GM12878 (cell line): ENCODE data around the gene NUP205. TPM values are rescaled to one million over a fixed set of nuclear protein-coding genes. Genes with fewer than 3 reads are reported as not detected.

Source experiments
- ATAC-seq: fragments of 200-7000 bp; cut with Tn5 transposase; 3 replicates; pipeline ENCODE4 v1.9.1; 2020; ENCODE audit warnings: mild to moderate bottlenecking, moderate library complexity
- BruUV-seq: library from RNA; stranded (reverse); fragments of 400-500 nt; replicated peaks from 2 replicates; lab custom pipeline; 2021; lab: Mats Ljungman, UMichigan
- CTCF ChIA-PET: fragments of 300-600 bp; sonication (Branson Sonifier 250); formaldehyde crosslinking; extraction: SDS; loops from one replicate; lab custom pipeline; 2021; ENCODE audit warnings: inconsistent platforms; lab: Yijun Ruan, JAX
- POLR2A ChIA-PET: fragments of 350-600 bp; formaldehyde crosslinking; extraction: SDS; loops from one replicate; lab custom pipeline; 2021; ENCODE audit warnings: inconsistent platforms; lab: Charles Lee
- RAD21 ChIA-PET: fragments of 300-600 bp; sonication (Branson Sonifier 250); formaldehyde crosslinking; loops from one replicate; lab custom pipeline; 2023; ENCODE audit warnings: antibody characterized with exemption; ENCODE audit not compliant: unreplicated experiment; lab: Charles Lee
- SMC1A ChIA-PET: fragments of 300-600 bp; sonication (Branson Sonifier 250); formaldehyde crosslinking; loops from one replicate; lab custom pipeline; 2023; ENCODE audit not compliant: unreplicated experiment, uncharacterized antibody; lab: Charles Lee
- DNase-seq: peaks from one replicate; pipeline ENCODE4 v3.0.0-alpha.2; 2011; ENCODE audit warnings: low read depth, low spot score
- FAIRE-seq: peaks from 3 replicates; lab custom pipeline; 2011; peaks lifted over from hg19 to GRCh38; lab: Jason Lieb, UNC
- H2AFZ ChIP-seq: 2 replicates; pipeline ENCODE4 v1.6.0; 2011; ENCODE audit warnings: low read depth, low read length, control low read depth; ENCODE audit not compliant: control insufficient read depth
- H3K27ac ChIP-seq: 2 replicates; pipeline ENCODE4 v1.5.1; 2011; ENCODE audit warnings: control low read depth; ENCODE audit not compliant: control insufficient read depth, insufficient read depth
- H3K27me3 ChIP-seq, 2 experiments: replicated peaks in 1 of 2; 2 replicates each; pipeline versions ENCODE4 v1.6.0 to v1.6.1; 2011; ENCODE audit warnings: low read length in 1 of 2; ENCODE audit not compliant: control insufficient read depth in 2 of 2, insufficient read depth in 2 of 2
- H3K36me3 ChIP-seq, 2 experiments: 2 replicates each; pipeline ENCODE4 v1.5.1; 2011; ENCODE audit warnings: low read length in 1 of 2; ENCODE audit not compliant: control insufficient read depth in 2 of 2, insufficient read depth in 2 of 2
- H3K4me1 ChIP-seq: 2 replicates; pipeline ENCODE4 v1.6.1; 2011; ENCODE audit warnings: mild to moderate bottlenecking, low read length, moderate library complexity, mixed read lengths; ENCODE audit not compliant: control insufficient read depth, insufficient read depth
- H3K4me2 ChIP-seq: 2 replicates; pipeline ENCODE4 v1.6.0; 2011; ENCODE audit warnings: control low read depth; ENCODE audit not compliant: control insufficient read depth, insufficient read depth
- H3K4me3 ChIP-seq: fragments of 200-600 bp; sonication (generic); 2 replicates; pipeline ENCODE4 v1.5.1; 2016
- H3K79me2 ChIP-seq: 2 replicates; pipeline ENCODE4 v1.6.0; 2011; ENCODE audit warnings: low read length; ENCODE audit not compliant: control insufficient read depth, insufficient read depth
- H3K9ac ChIP-seq: 2 replicates; pipeline ENCODE4 v1.8.0; 2011; ENCODE audit warnings: low read length, control low read depth, mixed read lengths; ENCODE audit not compliant: control insufficient read depth, insufficient read depth
- H3K9me3 ChIP-seq: replicated peaks from 3 replicates; pipeline ENCODE4 v1.5.1; 2011; ENCODE audit warnings: mild to moderate bottlenecking, low read length; ENCODE audit not compliant: control insufficient read depth, insufficient read depth
- H4K20me1 ChIP-seq: 2 replicates; pipeline ENCODE4 v1.6.0; 2011; ENCODE audit not compliant: control insufficient read depth, insufficient read depth
- CEBPB ChIP-seq, 2 experiments: fragments of 150-350 bp in 1 of 2; IDR thresholded peaks; 2 replicates each; pipeline ENCODE4 v1.6.1; 2012 to 2014; ENCODE audit warnings: low read depth in 2 of 2, low read length in 2 of 2, borderline replicate concordance in 1 of 2, inconsistent platforms in 1 of 2
- CHD1 ChIP-seq: IDR thresholded peaks from 2 replicates; pipeline ENCODE4 v1.6.1; 2012; ENCODE audit warnings: low read depth, low read length, improper control_type of control experiment
- CHD2 ChIP-seq: IDR thresholded peaks from 2 replicates; pipeline ENCODE4 v1.6.1; 2011; ENCODE audit warnings: low read depth, low read length, improper control_type of control experiment, borderline replicate concordance
- CREB1 ChIP-seq: IDR thresholded peaks from 2 replicates; pipeline ENCODE4 v1.6.1; 2012; ENCODE audit warnings: low read depth, mild to moderate bottlenecking, inconsistent platforms
- FOS ChIP-seq: IDR thresholded peaks from 3 replicates; pipeline ENCODE4 v1.6.1; 2011; ENCODE audit warnings: borderline replicate concordance; ENCODE audit not compliant: insufficient read length; ENCODE audit errors: extremely low read depth
- LARP7 ChIP-seq: fragments of 450-650 bp; IDR thresholded peaks from 2 replicates; pipeline ENCODE4 v1.6.1; 2017; ENCODE audit warnings: mild to moderate bottlenecking
- NFIC ChIP-seq: IDR thresholded peaks from 2 replicates; pipeline ENCODE4 v1.6.1; 2012; ENCODE audit warnings: low read depth, mild to moderate bottlenecking, inconsistent platforms, low read length, moderate library complexity
- NFXL1 ChIP-seq: fragments of 450-650 bp; IDR thresholded peaks from 2 replicates; pipeline ENCODE4 v1.6.1; 2017; ENCODE audit warnings: antibody characterized with exemption, mild to moderate bottlenecking, borderline replicate concordance
- NFYB ChIP-seq: IDR thresholded peaks from 2 replicates; pipeline ENCODE4 v1.6.1; 2011; ENCODE audit warnings: low read depth, mild to moderate bottlenecking, low read length, improper control_type of control experiment, moderate library complexity; ENCODE audit not compliant: insufficient read depth
- NR2F1 ChIP-seq: fragments of 450-650 bp; conservative IDR thresholded peaks from 2 replicates; pipeline ENCODE4 v1.6.1; 2017; ENCODE audit warnings: mild to moderate bottlenecking
- PAX5 ChIP-seq: IDR thresholded peaks from 2 replicates; pipeline ENCODE4 v1.6.1; 2011; ENCODE audit warnings: low read depth, low read length, borderline replicate concordance
- RUNX3 ChIP-seq: IDR thresholded peaks from 2 replicates; pipeline ENCODE4 v1.6.1; 2012; ENCODE audit warnings: low read length, inconsistent platforms
- SIX5 ChIP-seq: IDR thresholded peaks from 2 replicates; pipeline ENCODE4 v1.6.1; 2011; ENCODE audit warnings: mild to moderate bottlenecking, low read depth, low read length, moderate library complexity; ENCODE audit not compliant: severe bottlenecking
- ZBTB40 ChIP-seq: fragments of 450-650 bp; IDR thresholded peaks from 2 replicates; pipeline ENCODE4 v1.6.1; 2016; ENCODE audit warnings: mild to moderate bottlenecking, moderate library complexity, borderline replicate concordance
- ZNF687 ChIP-seq: fragments of 450-650 bp; IDR thresholded peaks from 2 replicates; pipeline ENCODE4 v1.6.1; 2017; ENCODE audit warnings: mild to moderate bottlenecking, moderate library complexity
- WGBS: methylation state at CpG from one replicate; pipeline ENCODE4 v1.1.6; 2016; ENCODE audit warnings: low lambda C conversion rate; ENCODE audit not compliant: insufficient replicate concordance, insufficient coverage; ENCODE audit errors: missing lambda C conversion rate; 5-methylcytosine and 5-hydroxymethylcytosine counted together
- in situ Hi-C: fragments of 300-500 bp; cut with MboI; formaldehyde crosslinking; loops from 9 replicates; pipeline ENCODE4 v1.14.3; 2018; ENCODE audit warnings: mixed read lengths
- intact Hi-C: fragments of 100-400 bp; cut with micrococcal nuclease; formaldehyde crosslinking; loops from one replicate; pipeline ENCODE4 v1.14.2; 2022; ENCODE audit not compliant: unreplicated experiment
- polyA plus RNA-seq, 11 experiments: library from polyadenylated mRNA; depleted of rRNA in 4 of 11; unstranded in 6 of 11; stranded (reverse) in 5 of 11; fragments of >200 nt; fragmentation: Nextera tagmentation in 4 of 11; fragmentation: Illumina TruSeq in 1 of 11; extraction: Ambion mirVana in 4 of 11; extraction: Trizol in 1 of 11; gene quantifications; 1 replicate in 1 of 11; 2 replicates in 10 of 11; pipeline versions ENCODE4 v1.2.1 to v1.2.3, GENCODE V29; 2011 to 2016; ENCODE audit warnings: inconsistent platforms in 2 of 11, missing spikeins in 2 of 11, low read depth in 1 of 11
- total RNA-seq, 4 experiments: library from RNA; depleted of rRNA in 3 of 4; stranded (reverse); fragments of >200 nt in 3 of 4; fragmentation: Illumina TruSeq in 1 of 4; extraction: Trizol in 1 of 4; gene quantifications; 2 replicates each; pipeline versions ENCODE4 v1.2.1 to v1.2.3, GENCODE V29; 2013 to 2021
- TF ChIP-seq, protein P1 (sequence below): IDR thresholded peaks from 2 replicates; pipeline ENCODE4 v1.6.1; 2011; ENCODE audit warnings: low read depth, low read length, improper control_type of control experiment, borderline replicate concordance

The NUP205 gene
- total and polyA plus RNA-seq, 10 of the 15 experiments (the other 5 are each of a cell fraction or from before 2014, with no cell fraction given) = 41.4 to 110 (median 85.9) TPM

DNA sequence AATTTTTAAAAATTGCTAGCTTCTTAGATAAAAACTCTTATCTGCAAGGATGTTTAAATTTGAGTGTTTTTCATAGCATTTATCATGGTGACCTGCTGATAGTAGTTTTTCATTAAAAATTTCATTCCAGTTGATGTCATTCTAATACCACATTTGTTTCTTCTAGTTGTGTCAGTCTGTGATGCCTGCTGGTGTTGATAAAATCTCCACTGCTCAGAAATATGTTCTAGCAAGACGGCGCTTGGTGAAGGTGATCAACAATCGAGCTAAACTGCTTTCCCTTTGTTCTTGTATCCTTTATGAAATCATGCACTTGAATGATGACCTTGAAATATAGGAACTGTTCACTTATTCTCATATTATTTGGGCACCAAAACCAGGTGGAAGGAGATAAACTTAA lies 87.0 kb downstream of the NUP205 start:
- Histone ChIP-seq H3K27ac (no peak overlapping the region), H3K9ac (no peak overlapping the region), H3K9me3 (no peaks in the 10 kb centered on the region), H3K4me1 (no peaks in the 10 kb centered on the region), H3K79me2 (no peaks in the 10 kb centered on the region), H3K27me3 (no peaks in the 10 kb centered on the region), H4K20me1 (no peaks in the 10 kb centered on the region), H3K4me3 (no peak overlapping the region), H3K4me2 (no peak overlapping the region), H3K36me3 (peaks cover 7 to 45% of the 10 kb centered on the region in 2 experiments), H2AFZ (no peak overlapping the region)
- 95% methylated on average over 3 of the region's 3 CpGs for WGBS
- no TSS peak for BruUV-seq
- no peak for DNase-seq
- FAIRE-seq = no peak
- CTCF ChIA-PET = interaction anchor here (0.7 to 7.5 kb wide), 42 partner anchors 8 to 370 kb away, joined by 3 to 123 read pairs (median 4); partner anchors contain the start of genes CNOT4 and STMP1
- intact Hi-C loops = loop anchor here (1.0 to 10.0 kb wide), 3 partner anchors 134 to 363 kb away; partner anchors contain the start of gene CNOT4
- RAD21 ChIA-PET = interaction anchor here (0.7 to 2.9 kb wide), 9 partner anchors 17 to 471 kb away, joined by 3 to 24 read pairs (median 5); no protein-coding TSS in a partner anchor
- POLR2A ChIA-PET = interaction anchor here (1.0 kb wide), 1 partner anchor 86 kb away, joined by 3 read pairs; no protein-coding TSS in a partner anchor
- SMC1A ChIA-PET = interaction anchor here (0.8 to 4.1 kb wide), 24 partner anchors 9 to 370 kb away, joined by 3 to 33 read pairs (median 5); no protein-coding TSS in a partner anchor
- ATAC-seq = no peak
- in situ Hi-C loops = loop anchor here (5.0 kb wide), 1 partner anchor 372 kb away; no protein-coding TSS in a partner anchor
- TF ChIP-seq NR2F1 (no peak), ZNF687 (no peak), PAX5 (no peak), CEBPB (IDR thresholded peaks at IDR 0.05; ENCODE audit: borderline replicate concordance in 1 of 2, low read depth in 2 of 2, low read length in 2 of 2) (no peak), NFYB (no peak), CHD1 (no peak), CHD2 (no peak), RUNX3 (no peak), NFIC (no peak), LARP7 (no peak), NFXL1 (no peak), FOS (no peak), ZBTB40 (no peak), CREB1 (no peak), SIX5 (no peak)
- TF ChIP-seq, protein P1, sequence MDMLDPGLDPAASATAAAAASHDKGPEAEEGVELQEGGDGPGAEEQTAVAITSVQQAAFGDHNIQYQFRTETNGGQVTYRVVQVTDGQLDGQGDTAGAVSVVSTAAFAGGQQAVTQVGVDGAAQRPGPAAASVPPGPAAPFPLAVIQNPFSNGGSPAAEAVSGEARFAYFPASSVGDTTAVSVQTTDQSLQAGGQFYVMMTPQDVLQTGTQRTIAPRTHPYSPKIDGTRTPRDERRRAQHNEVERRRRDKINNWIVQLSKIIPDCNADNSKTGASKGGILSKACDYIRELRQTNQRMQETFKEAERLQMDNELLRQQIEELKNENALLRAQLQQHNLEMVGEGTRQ = no peak
